KBM-7 (cell line): ENCODE data around the gene GRIN2C.
A peak's percentile ranks its signal among the peaks of the same experiment; 100 is the strongest.
"Not testable (repeated sequence)": the region's sequence is repeated elsewhere in the genome, so short reads cannot be mapped to it uniquely, and the experiment has no call there.

Source experiments
- DNase-seq: peaks from one replicate; pipeline ENCODE4 v3.0.0-alpha.2; 2015
- in situ Hi-C: fragments of 300-500 bp; cut with MboI; formaldehyde crosslinking; loops from 2 replicates; pipeline ENCODE4 v1.14.3; 2020; ENCODE audit warnings: low sequenced_read_pairs, low pct_unique_long_range_greater_than_20kb, mixed read lengths

The GRIN2C gene

DNA sequence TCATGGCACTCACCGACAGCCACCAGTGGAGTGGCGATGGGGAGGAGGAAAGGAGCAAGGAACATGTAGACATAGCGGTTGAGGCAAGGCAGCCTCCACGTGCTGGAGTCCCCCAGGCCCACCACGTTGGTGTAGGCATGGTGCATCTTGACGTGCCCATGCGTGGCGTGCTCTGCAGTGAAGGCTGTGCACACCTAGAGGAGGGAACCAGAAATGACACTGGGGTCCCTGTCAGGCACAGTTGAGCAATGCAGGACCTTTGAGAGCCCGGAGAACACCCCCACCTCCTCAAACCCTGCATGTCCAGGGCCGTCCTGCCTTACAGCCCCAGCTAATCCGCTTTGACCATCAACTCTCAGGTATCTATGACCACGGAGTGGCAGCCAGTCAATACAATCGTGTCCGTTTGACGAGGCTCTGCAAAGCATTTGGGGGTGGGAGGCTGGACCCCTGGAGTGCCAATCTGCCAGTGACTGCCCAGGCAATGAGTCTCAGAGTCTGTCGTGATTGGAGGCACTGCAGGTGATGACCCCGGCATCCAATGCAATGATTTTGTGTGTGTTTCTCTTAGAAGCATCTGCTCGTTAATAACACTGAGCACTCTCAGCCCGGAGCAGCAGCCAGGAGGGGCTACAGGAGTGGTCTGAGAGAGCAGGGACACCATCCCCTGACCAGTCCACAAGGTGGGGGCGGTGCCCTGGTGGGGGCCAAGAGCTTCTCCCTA, 23.0 kb upstream of the GRIN2C start:
- no peak for DNase-seq
- in situ Hi-C loops: no loop called here

DNA sequence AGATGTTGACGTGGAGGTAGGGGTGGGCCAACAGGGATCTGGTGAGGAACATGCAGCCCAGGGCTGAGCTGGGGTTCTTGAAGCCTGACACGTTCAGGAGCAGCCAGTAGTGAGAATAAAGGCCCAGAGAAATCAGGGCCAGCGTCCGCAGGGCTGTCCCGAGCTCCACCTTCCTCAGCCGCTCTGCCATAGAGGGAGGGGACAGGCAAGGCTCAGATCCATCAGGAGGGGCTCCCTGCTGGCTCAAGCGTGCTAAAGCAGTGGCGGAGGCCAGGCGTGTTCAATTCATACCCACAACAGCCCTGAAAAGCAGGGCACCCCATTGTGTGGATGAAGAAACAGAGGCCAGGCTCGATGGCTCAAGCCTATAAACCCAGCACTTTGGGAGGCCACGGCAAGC, 21.4 kb upstream of the GRIN2C start:
- in situ Hi-C loops: no loop called here
- DNase-seq: no peak

DNA sequence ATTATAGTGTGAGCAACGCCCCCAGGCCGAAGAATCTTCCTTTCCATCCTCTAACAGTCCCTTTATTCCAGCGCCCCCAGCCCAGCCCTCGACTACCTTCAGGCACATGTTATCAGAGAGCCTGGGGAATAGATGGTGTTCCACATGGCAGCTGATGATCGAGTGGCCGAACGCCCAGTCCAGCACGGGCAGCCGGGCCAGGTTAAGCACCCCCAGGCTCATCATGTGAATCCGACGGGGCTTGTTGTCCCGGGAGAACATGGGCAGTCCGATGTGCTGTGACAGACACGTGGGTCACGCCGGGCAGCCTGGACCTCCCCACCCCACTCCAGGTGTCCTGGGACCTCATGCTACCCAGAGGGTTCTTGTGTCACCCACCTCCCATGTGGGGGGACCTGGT, 19.6 kb upstream of the GRIN2C start:
- DNase-seq: no peak
- in situ Hi-C loops: no loop called here

DNA sequence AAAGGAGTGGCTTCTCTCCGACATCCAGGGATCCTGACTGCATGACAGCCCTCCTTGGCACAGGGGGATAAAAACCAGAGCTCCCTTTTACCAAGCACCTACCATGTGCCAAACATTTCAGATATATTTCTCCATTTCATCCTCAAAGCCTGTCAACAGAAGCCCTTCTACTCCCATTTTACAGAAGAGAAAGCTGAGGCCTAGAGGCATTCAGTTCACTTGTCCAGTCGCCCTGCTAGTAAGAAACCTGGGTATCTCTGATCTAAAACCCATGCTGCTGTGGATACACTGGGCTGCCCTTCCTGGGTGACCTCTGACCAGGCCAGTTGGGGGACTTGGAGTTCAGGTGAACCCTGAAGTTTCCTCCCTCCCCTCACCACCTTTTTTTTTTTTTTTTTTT, 19.0 kb upstream of the GRIN2C start:
- in situ Hi-C loops: no loop called here
- DNase-seq: no peak

DNA sequence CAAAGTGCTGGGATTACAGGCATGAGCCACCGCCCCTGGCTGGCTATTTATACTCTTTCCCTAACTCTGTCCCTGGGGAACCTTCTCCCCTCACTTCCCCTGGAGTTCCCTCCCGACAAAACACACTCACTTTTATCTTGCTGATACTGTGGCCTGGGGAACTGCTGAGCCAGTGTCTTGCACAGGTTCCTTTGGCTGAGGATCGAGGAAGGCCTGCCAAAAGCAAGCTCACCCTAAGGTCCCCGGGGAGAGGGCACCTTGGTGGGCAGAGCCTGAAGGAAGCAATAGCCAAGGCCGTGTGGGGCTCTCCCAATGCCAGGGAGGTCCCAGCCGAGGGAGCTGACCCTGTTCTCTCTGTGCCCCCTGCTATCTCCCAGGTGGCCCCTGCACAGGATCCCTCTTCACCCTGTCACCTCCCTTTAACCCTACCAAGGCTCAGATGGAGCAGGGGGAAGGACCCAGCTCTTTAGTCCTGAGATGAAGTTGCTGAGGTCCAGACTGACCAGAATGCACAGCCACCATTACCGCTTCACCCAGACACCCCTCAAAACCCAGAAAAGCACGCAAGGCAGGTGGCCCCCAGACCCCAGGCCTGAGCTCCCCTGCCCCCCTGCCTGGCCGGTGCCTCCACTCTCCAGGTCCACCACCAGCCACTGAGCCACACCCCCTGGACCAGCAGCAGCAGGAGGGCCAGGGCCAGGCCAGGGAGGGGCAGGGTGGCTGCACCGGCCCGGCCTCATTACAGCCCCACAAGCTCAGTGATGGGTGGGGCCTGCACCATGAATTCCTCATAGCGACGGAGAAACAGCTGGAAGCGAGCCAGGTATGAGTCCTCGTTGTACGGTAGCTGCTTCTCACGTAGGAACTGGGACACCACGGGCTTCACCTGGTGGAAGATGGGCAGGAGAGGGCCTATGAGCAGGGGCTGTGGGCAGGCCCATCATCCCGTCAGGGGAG, 18.2 kb upstream of the GRIN2C start:
- in situ Hi-C loops: no loop called here
- no peak for DNase-seq

DNA sequence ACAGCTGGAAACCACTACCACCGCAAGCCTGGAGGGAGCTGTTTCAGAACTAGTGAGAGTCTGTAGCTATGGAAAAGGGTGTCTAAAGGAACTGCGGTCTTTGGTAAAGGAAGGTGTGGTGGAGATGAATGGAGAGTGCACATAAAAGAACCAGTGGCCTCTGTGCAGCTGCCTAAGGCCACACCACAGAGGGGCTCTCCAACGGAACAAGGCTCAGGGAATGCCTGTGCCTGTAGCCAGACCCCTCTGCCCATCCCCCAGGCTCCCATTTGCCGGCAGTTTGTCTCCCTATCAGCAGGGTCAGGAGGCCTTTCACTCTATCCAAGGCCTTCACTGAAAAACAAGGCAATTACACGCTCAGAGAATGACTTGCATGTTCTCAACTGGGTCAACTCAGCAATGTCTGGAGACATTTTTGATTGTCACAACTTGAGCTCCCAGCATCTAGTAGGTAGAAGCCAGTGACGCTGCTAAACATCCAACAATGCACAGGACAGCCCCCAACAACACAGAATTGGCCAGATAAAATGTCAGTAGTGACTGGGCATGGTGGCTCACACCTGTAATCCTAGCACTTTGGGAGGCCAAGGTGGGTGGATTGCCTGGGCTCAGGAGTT, 16.4 kb upstream of the GRIN2C start:
- in situ Hi-C loops: no loop called here
- DNase-seq: no peak

DNA sequence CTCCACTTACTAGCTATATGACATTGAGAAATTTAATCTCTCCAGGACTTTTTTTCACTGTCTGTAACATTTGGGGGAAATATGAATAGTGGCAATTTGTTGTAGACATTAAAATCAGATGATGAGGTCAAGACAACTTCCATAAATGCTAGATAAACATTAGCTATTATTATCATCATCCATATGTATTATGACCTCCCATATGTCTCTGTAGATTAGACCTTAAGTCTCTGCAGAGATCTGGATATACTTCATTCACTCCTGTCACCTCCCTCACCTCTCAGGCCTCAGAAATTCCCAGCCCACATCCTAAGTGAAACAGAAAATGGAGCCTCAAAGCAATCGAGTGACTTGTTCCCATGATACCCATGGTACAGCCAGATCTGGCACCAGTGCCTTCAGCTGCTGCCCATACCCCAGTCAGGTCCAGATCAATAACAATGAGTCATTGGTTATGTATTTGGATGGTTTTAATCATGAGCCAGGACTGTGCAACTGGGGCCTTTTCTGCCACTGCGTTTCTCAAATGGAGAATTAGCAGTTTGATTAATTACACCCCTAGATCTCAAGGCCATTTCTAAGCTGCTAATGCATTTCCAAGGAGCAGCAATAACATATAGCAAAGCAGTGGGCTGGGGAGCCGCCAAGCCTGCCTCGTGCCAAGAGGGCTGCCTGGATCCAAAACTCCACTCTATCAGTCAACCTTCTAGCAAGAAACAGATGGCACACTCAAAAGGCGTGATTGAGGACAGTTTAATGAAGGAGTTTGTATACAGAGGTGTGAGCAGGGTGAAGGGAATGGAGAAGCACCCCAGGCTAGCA, 15.7 kb upstream of the GRIN2C start:
- DNase-seq: no peak
- in situ Hi-C loops: no loop called here

DNA sequence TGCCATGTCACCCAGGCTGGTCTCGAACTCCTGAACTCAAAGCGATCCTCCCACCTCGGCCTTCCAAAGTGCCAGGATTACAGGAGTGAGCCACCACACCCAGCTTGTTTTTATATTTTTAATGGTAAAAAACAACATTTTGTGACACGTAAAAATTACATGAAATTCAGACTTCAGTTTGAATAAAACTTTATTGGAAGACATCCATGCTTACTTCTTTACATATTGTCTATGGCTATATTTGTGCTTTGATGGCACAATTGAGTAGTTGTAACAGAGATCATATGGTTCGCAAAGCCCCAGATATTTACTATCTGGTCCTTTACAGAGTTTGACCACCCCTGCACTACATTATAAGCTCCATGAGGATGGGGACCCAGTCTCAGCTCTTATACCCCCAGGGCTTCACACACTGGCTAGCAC, 14.9 kb upstream of the GRIN2C start:
- in situ Hi-C loops: no loop called here

DNA sequence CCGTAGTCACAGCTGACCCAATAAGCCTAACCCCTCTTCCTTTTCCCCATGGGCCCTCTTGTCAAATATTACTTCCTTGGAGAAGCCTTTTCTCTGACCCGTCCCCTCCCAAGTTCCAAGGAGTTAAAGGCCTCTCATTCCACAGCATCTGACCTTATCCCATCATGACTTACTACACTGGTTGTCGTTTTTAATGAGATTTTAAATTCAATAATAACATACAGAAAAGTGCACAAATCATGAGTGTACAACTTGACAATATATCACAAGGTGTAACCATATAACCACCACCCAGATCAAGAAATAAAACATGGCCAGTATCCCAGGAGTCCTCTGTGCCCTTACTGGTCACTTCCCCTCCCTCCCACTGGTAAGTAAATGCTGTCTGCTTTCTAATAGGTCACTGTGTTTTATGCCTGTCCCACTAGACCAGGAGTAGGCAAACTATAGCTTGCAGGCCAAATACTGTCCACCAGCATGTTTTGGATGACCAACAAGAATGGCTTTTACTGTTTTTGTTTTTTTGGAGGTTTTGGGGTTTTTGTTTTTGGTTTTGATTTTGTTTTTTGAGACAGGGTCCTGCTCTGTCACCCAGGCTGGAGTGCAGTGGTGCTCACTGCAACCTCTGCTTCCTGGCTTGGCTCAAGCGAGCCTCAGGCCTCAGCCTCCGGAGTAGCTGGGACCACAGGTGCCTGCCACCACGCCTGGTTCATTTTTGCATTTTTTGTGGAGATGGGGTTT, 14.4 kb upstream of the GRIN2C start:
- no peak for DNase-seq
- in situ Hi-C loops: no loop called here

More for the DNA sequence above, 14.9 kb upstream of the GRIN2C start:
- no peak for DNase-seq

DNA sequence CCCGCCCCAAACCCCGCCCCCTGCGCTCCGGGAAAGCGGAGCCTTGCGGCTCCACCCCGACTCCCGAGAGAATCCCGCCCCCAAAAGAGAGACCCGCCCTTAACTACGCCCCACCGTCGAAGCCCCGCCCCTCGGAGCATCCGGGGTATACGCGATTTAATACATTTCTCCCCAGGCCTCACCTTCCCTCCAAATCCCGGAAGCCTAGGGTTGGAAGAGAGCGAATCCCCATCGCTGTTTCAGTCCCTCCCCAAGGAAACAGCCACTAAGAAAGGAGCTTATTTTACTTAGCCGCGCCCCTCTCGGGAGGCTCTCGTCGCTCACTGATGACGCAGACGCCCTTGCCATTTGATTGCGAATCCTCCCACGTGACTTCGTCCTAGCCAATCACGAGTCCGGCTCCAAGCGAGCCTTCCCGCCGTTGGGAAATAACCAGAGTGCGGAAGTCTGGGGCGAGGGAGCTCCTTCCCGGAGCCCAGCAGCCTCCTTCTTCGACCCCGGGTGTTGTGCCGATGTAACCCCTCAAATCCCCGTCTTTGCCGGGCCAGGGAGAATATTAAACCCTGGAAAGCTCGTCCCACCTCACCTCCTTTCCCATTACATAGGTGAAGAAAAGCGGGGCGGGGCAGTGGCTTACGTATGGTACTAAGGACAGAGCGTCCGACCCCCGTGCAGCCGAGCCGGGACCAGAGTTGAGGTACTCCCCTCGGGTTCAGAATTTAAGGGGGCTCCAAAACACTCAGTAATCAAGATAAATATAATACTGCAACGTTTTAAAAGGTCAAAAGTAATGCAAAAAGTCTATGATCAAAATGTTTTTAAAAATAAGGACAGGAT, 13.6 kb upstream of the GRIN2C start:
- DNase-seq: peak; percentile 100
- in situ Hi-C loops: no loop called here

DNA sequence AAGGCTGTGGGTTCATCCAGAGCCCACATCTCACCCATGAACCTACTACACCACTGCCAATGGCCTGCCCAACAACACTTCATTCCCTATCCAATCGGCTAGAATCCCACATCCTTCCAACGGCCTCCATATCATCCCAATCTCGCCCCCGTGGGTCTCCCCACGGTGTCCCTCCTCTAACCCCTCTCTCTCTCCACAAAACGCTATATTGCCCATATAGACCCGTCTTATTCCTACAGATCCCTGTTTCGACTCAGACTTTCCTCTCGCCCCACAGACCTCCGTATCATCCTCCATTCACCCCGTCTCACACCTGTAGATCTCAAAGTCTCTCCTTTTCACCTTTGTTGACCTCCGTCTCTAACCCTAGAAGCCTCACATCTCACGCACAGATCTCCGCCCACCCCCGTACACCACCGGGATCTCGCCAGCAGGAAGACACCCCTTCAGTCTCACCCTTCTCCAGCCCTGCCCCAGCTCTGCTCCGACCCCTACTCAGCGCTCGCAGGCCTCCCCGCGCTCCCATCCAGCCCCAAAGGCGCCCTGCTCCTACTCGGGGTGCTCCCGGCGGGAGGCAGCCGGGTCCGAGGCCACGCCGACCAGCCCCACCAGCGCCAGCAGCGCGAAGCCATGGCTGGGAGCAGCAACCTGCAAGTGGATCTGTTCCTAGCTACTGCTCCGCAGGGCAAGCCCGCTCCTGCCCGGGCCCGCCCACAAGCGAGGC, 12.8 kb upstream of the GRIN2C start, which contains the start of gene FDXR:
Gene FDXR (minus strand): TSS at position 682 of the 724 bp plus-strand sequence. CDS start 50 bp downstream, at position 632.
- DNase-seq: no peak
- in situ Hi-C loops: no loop called here

DNA sequence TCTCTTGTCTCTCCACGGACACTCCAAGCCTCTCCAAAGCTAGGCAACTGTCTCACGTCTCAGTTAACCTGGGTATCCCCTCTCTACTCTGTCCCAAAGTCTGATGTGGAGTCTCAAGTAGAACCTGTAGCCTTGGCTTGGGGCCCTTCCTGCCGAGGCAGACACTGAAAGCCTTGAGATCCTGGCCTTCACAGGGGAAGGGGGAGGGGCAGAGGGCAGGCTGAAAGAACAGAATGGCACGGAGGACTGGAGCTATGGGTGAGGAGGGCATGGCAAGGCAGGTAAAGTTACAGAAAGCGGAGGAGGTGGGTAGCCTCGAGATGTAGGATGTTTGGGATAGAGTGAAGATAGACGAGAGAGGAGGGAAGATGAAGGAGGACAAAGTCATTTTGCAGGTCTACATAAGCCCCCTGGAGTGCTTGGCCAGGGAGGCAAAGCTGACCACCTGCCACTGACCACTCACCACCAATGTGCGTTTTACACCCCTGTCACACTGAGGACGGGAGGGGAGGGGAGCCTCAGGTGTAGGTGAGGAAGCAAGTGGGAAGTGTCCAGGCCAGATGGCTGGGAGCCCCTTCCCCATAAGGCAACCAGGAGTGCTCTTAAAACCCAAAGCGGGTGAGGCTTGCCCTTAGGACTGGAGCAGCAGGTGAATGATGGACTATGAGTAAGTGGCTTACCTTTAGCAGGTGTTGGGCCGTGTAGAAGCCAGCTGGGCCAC, 11.8 kb upstream of the GRIN2C start:
- in situ Hi-C loops: no loop called here
- no peak for DNase-seq

DNA sequence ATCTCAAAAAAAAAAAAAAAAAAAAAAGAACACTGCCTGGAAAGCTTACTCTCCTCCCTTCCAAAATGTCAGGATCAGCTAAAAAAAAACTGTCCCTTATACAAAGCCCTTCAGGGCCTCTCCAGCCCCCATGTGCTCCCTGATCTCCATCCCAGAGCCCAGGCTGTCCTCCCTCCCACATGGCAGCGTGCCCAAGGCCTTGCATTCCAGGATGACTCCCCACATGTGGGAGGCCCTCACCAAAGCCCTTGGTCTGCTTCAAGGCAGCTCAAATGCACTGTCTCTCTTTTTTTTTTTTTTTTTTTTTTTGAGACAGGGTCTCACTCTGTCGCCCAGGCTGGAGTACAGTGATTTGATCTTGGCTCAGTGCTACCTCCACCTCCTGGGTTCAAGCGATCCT, 10.8 kb upstream of the GRIN2C start:
- DNase-seq: no peak
- in situ Hi-C loops: no loop called here

DNA sequence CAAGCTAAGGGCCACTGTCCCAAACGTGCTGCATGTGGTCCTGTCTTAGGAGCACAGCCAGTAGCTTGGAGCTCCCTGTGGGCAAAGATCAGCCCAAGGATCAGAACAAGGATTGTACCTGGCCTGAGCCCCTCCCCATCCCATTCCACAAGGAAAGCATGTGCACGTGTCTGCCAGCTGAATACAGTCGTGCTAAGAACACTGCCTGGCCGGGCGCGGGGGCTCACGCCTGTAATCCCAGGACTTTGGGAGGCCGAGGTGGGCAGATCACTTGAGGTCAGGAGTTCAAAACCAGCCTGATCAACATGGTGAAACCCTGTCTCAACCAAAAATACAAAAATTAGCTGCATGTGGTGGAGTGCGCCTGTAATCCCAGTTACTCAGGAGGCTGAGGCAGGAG, 10.3 kb upstream of the GRIN2C start:
- in situ Hi-C loops, DNase-seq: not testable (repeated sequence)

DNA sequence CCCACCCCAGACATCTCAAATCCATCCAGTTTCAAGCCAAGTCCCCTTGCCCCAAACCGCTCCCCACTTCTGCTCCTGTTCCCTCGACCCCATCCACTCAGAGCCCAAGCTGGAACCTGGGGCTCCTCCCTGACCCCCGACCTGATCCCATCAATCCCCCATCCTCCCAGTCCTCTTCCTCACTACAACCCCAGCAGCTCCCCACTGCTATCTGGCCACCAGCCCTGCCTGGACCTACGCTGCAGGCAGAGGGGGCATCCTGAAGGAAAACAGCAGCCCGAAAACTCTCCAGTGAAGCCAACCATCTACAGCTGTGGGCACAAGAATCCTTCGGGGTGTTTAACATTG, 9.2 kb upstream of the GRIN2C start:
- no peak for DNase-seq
- in situ Hi-C loops: no loop called here

DNA sequence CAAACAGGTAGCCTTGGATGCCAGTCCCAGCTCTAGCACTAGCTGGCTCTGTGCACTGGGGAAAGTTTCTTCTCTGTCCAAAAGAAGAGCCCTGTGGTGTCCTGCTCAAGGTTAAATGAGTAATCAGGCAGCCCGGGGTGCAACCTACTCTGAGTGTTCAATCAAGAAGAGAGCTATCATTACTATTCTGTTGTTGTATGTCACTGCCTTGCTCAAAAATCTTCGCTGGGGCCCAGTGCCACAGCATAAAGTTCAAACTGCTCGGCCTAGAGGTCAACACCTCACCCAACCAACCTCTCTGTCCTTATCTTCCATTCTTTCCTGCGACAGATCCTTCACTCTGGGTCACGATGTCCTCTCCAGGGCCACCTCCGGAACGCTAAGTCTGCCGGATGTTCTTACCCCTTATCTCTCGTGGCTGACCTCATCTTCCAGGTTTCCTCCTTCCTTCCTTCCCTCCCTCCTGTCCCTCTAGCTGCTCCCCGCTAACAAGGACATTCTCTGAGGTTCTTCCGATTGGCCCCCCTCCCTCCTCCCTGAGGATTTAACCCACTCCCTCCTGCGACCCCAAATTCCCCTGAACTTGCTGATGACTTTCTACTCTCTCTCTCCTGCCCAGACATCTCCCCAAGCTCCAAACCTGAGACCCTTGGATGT, 8.7 kb upstream of the GRIN2C start:
- in situ Hi-C loops: no loop called here
- no peak for DNase-seq
